HG03060 (cell line): ENCODE results near the gene TCP10L.
A peak's percentile ranks its signal among the peaks of the same experiment; 100 is the strongest.
"Not testable (repeated sequence)": the region's sequence is repeated elsewhere in the genome, so short reads cannot be mapped to it uniquely, and the experiment has no call there.

Experiments used
- ATAC-seq: cut with Tn5 transposase; IDR thresholded peaks from one replicate; pipeline ENCODE4 v1.9.1; 2021; ENCODE audit warnings: low read depth, moderate number of reproducible peaks; ENCODE audit not compliant: unreplicated experiment

TCP10L gene, protein sequence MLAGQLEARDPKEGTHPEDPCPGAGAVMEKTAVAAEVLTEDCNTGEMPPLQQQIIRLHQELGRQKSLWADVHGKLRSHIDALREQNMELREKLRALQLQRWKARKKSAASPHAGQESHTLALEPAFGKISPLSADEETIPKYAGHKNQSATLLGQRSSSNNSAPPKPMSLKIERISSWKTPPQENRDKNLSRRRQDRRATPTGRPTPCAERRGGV

DNA sequence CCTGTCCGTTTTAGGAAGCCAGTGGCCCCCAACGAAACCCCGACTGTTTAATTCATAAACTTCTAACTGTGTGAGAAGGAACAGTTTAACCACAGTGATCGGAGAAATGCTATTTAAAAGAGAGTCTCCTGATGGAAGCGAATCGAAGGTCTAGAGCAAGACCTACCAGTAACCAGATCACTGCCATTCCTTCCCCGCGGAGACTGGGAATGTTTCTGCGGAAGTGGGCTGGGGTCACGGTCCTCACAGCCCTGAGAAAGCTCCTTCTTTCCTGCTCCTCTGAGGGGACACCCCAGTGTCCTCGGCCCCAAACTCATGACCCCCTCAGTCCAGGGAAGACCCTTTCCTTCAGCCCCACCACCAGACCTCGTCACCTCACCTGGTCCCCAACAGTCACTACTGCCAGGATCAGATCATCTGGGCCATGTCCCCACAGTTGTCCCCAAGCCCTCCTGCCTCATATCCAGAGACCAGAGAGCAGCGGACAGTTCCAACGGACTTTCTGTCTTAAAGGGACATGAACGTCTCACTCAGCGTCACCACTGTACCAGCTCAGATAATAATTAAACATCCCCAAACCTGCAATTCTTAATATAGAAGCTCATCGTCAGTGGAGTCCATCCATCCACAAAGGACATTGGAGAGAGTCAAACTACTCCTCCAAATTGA is at the start of gene TCP10L:
TCP10L (minus strand) TSS at position 482 of the 669 bp plus-strand sequence. CDS start 1,219 bp downstream, outside the sequence.
- no peak for ATAC-seq

DNA sequence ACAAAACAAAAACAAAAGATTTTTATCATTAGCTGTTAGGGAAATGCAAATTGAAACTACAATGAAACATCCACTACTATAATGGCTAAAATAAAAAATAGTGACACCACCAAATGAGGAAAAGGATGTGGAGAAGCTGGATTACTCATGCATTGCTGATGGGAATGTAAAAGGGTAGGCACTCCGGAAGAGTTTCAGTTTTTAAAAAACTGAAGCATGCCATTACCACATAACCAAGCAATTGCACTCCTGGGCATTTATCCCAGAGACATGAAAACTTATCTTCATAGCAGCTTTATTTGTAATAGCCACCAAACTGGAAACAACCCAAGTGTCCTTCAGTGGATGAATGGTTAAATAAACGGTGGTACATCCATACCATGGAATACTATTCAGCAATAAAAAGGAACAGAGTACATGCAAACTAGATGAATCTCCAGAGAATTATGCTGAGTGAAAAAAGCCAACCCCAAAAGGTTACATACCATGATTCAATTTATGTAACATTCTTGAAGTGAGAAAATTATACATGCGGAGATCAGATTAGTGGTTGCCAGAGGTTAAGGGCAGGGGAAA is 41.4 kb upstream of the TCP10L start:
- no peak for ATAC-seq

DNA sequence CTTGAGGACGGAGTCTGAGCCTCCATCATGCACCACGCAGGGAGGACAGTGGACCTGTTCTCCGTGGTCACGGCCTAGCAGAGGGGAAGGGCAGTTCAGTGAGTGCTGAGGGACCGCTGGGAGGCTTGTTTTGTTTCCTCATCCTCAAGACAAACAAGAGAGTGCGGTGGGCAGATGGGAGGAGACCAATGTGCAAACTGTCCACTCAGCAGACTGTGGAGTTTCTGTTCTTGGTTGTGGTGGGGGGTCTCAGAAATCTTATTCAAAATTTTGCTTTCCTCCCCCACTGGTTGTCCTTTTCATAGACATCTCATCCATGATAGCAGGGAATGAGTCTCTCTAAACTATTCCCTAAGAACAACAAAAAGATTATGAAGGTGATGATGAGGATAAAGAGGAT is 32.9 kb upstream of the TCP10L start:
- ATAC-seq: not testable (repeated sequence)

DNA sequence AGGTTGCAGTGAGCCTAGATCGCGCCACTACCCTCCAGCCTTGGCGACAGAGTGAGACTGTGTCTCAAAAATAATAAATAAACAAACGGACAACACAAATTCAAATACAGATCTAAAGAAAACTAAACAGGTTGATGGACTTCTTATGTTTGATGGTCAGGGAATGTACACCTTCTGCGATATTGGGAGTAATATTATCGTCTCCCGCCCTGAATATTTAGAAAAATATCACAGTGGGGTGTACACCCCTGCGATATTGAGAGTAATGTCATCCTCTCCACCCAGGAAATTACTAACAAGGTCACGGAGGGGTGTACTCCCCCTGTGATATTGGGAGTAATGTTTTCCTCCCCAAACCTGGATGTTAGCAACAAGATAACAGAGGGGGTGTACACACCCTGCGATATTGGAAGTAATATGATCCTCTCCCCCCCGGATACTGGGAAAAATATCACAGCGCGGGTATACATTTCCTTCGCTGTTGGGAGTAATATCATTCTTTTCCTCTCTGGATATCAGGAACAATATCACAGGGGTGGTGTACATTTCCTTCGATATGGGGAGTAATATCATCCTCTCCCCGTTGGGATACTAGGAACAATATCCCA is 28.2 kb upstream of the TCP10L start:
- no peak for ATAC-seq

DNA sequence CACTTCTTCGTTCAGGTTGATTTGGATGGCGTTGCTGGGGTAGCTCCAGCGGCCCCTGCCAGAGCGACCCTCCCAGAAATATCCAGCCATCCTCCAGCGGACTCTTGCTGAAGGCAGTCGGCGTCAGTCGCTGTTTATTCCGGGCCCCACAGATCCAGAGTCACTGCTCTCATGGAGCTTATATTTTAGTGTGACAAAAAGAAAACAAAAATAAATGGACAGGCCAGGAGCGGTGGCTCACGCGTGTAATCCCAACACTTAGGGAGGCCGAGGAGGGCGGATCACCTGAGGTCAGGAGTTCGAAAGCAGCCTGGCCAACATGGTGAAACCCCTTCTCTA is 27.6 kb upstream of the TCP10L start:
- no peak for ATAC-seq

DNA sequence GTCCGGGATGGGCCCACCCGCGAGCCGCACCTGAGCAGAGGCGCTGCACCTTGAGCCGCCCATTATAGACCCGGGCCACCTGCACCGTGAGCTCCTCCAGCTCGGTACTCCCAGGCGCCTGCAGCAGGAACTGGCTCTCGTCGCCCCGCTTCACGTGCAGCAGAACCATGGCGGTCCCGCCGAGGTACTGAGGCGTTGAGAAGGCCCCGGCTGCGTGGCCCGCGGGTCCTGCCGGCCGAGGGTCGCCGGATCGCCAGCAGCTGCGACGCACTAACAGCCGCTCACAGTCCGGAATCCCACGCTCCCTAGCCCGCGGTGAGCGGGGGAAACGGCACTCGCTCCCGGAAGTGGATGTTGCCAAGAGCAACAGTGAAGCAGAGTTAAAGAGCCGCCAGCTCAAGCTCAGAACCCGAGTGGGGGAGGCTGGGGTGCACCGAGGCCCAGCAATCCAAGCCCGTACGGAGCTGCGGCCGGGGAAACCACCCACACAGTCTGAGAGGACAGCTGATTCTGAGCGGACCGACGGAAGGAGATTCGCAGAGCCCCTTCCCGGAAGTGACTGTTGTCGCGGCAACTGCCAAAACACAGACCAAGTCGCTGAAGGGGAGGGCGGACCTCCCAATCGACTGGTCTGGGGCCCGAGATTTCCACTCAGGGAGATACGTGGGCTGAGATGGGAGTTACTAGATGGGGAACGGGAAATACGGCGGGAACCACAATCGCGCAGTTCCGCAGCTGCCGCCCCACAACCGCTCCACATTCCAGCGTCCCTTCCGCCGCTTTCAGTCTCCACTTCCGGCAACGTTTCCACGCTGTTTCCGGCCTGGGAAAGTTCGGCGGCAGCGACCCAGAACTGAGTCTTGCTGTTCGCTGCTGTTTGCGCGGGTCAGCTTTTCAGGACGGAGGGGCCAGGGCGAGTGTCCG is 27.0 kb upstream of the TCP10L start, which contains the start of gene CFAP298:
CFAP298 (minus strand) TSS at position 303 of the 924 bp plus-strand sequence; CDS start at position 169, 134 bp downstream.
- peak; percentile 90 for ATAC-seq

DNA sequence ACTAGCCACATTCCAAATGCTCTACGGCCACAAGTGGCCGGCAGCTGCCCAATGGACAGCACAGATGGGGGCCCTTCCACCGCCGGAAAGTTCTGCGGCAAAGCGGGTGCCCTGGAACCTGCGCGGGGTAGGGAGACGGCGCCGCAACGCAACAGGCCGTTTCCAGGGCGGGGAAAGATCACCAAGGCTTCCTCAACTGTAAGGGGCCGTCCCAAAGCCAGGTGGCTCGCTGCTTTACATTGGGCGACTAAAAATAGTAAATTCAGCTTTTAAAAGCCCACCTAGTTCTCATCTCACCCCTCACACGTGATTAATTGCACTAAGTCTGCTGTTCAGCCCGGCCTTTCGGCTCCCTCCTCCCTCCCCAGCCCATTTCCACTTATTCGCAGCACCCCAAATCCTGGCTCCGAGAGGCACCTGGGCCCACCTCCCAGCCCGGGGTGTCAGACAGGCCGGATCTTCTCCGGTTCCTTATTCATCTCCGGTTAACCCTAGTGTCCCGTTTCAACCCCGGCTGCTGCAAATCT is 26.2 kb upstream of the TCP10L start:
- ATAC-seq: no peak

DNA sequence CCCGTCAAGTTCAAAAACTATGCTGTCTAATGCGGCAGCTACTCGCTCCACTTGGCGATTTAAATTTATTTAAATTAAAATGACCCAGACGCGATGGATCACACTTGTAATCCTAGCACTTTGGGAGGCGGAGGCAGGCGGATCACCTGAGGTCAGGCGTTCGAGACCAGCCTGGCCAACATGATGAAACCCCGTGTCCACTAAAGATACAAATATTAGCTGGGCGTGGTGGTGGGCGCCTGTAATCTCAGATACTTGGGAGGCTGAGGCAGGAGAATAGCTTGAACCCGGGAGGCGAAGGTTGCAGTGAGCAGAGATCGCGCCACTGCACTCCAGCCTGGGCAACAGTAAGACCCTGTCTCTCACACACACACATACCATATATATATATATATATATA is 25.6 kb upstream of the TCP10L start:
- not testable (repeated sequence) for ATAC-seq

DNA sequence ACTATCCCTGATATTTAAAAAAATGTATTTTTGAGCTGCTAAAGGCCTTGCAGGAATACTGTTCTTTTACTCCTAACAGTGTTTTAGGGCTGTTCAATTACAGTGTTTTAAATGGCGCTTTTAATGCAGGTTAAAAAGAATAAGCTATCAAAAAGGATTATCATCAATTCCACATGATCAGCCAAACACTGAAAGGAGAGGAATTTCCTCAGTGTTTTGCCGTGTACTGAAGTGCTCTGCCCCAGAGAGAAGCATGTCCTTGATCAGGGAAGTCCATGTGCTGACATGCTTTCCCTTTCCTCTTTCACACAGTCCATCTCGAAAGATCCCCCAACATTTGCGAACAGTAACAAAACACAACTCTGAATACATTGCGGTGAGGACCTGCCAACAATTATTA is 23.5 kb upstream of the TCP10L start:
- ATAC-seq: no peak

DNA sequence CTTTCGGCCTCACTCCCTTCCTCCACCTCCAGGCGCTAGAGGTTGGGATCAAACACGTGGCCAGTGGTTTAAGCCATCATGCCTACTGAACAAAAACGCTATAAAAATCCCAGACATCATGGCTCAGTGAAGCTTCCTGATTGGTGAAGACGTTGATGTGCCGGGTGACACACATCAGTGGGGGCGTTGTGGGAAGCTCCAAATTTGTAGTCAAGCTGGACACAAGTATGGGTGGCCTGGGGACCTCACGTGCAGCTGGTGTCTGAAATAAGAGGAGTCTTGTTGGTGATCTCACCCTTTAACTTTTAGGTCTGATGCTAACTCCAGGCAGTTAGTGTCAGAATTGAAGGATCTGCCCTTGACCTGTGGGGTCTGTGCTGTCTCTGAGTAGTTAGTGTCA is 20.1 kb upstream of the TCP10L start:
- no peak for ATAC-seq

DNA sequence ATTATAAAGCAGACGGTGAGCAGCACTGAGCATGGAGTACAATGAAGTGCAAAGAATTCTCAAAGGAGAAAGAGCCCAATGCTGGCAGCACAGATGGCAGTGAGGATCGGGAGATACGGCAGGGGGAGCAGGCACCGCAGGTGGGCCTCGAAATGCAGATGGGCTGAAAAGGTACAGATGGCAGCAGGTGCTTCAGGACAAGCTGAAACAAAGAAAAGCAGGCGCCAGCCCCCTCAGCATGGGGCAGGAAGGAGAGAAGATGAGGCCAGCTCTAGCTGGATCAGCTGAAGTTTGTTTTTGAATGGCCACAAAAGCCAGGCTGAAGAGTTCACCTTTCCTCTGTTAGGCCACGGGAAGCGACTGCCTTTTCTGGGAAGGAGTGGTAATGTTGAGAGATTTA is 19.1 kb upstream of the TCP10L start:
- no peak for ATAC-seq

DNA sequence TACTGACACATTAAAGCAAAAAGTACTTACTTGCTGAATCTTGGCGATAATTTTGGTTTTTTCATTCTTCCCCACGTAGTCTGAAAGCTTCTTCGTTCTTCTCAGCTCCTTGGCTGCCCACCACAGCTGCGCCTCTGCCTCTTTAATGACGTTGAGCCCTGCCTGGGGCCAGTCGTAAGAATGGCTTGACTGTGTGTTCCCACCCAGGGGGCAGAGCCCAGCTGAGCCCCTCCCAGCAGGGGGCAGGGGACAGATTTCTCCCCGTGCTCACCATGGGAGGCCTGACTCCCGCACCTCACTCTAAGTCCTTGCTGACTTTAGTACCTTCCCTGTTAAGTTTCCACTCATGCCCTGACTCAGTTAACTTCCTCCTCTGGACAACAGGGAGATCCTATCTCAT is 17.8 kb upstream of the TCP10L start:
- no peak for ATAC-seq

DNA sequence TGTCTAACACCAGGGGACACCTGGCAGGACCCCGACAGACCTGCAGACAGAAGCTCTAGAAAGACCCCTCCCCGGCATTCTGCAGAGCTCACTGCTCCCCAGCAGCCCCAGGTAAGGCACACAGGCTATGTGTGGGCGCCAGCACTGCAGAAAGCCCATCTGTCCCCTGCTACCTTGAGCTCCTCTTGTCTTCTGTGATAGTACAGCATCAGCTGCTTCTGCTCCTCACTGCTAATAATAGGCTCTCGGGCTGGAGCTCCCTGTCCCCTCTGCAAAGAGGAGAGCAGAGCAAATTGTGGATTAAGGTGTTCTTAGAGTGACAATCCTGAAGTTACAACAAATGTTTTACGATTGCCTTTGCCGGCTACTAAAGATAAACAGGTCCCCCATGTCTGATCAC is 16.8 kb upstream of the TCP10L start:
- ATAC-seq: no peak

DNA sequence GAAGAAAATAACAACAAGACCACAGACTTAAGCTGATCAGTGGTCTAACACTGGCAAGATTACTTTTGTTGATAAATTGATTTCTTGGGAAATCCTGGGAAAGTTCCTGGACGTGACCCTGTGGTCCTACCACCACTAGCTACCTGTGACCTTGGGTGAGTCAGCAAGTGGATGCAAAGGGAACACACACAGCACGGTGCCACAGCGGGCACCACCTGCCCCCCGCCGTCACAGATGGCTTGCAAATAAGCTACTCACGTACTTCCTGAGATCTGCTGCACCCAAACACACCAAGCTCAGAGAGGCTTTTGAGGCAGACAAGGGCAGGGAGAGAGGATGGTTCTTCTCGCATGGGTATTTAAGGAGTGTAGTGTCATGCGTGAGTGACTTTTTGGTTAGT is 14.2 kb upstream of the TCP10L start:
- no peak for ATAC-seq

DNA sequence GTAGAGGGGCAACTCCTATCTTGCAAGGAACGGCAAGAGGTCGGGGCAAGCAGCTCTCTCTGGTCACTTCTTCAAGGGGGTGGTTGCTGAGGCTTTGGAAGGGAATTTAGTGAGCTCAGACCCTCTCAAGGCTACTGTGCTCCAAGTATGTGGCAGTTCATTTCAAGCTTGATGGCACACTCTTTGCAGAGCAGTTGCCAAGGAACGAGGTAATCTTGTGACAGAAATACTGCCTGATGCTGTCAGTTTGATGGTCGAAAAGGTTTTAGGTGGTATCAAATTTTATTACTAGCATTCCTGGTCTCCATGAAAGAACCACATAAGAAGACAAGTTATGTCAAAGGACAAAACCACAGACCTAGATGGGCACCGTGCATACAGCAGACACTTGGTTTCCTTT is 13.8 kb upstream of the TCP10L start:
- no peak for ATAC-seq

DNA sequence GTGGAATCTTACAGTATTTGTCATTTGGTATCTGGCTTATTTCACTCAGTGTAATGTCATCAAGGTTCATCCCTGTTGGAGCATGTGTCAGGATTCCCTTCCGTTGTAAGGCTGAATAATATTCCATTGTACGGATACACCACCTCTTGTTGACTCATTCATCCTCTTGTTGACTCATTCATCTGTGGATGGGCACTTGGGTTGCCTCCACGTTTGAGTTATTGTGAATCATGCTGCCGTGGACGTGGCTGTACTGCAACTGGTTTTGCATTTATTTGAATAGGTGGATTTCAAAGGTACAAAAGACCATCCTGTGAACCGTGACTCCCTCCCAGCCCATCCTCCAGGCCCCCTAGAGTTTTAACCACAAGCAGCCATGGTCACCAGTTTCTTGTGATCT is 11.9 kb upstream of the TCP10L start:
- ATAC-seq: no peak

DNA sequence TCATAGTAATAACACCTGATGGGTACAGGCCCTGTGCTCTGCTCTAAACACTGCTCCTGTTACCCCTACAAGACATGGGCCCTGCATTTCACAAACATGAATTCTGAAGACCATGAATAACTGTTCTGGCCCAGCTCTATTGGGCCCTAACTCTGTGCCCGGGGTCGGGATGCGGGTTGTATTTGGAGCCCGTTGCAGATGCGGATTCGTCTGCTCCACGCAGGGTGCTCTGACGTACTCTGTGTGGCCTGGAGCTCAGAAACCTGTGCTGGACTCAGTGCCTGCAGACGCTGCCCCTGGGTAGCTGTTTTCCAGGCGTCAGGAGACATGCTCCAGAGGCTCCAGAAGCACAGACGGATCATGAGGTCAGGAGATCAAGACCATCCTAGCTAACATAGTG is 10.1 kb upstream of the TCP10L start:
- ATAC-seq: no peak

DNA sequence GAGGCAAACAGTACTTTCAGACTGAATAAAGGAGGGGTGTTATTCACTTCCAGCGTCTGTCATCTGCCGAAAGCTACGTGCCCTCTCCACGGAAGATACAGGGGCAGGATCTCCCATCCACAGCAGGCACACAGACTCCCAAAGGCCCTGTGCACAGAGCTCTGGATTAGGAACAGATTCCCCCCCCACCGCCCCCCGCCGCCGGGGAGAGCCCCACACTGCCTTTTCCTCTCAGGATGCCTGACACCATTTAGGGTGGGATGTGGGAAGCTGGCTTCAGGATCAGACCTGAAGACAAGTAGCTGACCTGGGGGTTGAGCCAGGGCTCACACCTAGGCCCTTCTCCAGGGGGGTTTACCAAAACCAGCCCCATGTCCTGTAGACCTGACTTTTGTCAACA is 8.4 kb upstream of the TCP10L start:
- no peak for ATAC-seq

DNA sequence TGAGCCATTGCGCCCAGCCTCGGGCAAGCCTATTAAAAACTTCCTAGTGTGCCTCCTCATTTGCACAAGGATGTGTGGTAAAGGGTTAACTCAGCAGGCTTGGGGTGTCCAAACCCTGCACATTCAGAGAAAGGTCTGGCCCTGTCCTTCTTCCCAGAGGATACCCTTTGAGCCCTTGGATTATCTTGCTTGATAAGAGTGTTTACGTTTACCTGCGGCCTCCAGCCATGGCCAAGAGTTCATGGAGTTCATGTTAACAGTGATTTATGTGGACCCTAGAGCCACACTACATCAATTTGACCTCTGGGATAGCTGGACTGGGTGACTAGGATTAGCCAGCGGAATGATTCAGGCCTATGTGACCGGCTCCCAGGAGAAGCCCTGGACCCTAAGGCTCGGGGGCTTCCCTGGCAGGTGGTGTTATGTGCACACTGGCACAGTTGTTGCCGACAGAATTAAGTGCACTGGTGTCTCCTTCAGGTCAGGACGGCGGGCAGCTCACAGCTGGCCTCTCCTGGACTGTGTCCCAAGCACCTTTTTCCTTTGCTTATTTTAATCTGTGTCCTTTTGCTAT is 7.7 kb upstream of the TCP10L start:
- no peak for ATAC-seq

DNA sequence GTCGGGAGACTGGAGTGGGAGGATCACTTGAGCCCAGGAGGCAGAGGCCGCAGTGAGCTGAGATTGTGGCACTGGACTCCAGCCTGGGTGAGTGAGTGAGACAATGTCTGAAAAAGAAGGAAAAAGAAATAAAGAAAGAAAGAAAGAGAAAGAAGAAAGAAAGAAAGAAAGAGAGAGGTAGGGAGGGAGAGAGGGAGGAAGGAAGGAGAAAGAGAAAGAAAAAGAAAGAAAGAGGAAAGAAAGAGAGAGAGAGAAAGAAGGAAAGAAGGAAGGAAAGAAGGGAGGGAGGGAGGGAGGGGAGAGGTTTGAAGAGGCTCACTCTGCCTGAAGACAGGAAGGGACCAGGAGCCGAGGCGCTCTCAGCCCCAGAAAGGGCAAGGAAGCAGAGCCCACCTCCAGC is 4.8 kb upstream of the TCP10L start:
- ATAC-seq: no peak
